Liver (tissue), 3 donors: ENCODE results near the gene DAAM1.

Experiments
- CTCF ChIP-seq: fragments of 150-350 bp; IDR thresholded peaks from 2 replicates; pipeline ENCODE4 v1.5.1; 2017; ENCODE audit warnings: improper control_type of control experiment, low read depth, low read length; ENCODE audit not compliant: missing input control
- FOXA1 ChIP-seq: IDR thresholded peaks from 2 replicates; pipeline ENCODE4 v1.6.1; 2016; ENCODE audit warnings: antibody characterized with exemption
- TAF1 ChIP-seq: conservative IDR thresholded peaks from 2 replicates; pipeline ENCODE4 v1.6.1; 2016; ENCODE audit warnings: antibody characterized with exemption, mild to moderate bottlenecking
- YY1 ChIP-seq: IDR thresholded peaks from 2 replicates; pipeline ENCODE4 v1.6.1; 2016; ENCODE audit warnings: antibody characterized with exemption, mild to moderate bottlenecking
- TF ChIP-seq, protein P1 (sequence below): IDR thresholded peaks from 2 replicates; pipeline ENCODE4 v1.6.1; 2016; ENCODE audit warnings: antibody characterized with exemption
- TF ChIP-seq, protein P2 (sequence below): IDR thresholded peaks from 2 replicates; pipeline ENCODE4 v1.6.1; 2016; ENCODE audit warnings: antibody characterized with exemption, mild to moderate bottlenecking
- donor health status: healthy.
- donor health status: healthy.

GRCh38 chr14:59154373-59154772 lies 34.1 kb upstream of the DAAM1 start:
- TF ChIP-seq CTCF (no peak), TAF1 (no peak), FOXA1 (no peak), YY1 (no peak)
- TF ChIP-seq, protein P1, sequence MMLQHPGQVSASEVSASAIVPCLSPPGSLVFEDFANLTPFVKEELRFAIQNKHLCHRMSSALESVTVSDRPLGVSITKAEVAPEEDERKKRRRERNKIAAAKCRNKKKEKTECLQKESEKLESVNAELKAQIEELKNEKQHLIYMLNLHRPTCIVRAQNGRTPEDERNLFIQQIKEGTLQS: no peak
- TF ChIP-seq, protein P2, sequence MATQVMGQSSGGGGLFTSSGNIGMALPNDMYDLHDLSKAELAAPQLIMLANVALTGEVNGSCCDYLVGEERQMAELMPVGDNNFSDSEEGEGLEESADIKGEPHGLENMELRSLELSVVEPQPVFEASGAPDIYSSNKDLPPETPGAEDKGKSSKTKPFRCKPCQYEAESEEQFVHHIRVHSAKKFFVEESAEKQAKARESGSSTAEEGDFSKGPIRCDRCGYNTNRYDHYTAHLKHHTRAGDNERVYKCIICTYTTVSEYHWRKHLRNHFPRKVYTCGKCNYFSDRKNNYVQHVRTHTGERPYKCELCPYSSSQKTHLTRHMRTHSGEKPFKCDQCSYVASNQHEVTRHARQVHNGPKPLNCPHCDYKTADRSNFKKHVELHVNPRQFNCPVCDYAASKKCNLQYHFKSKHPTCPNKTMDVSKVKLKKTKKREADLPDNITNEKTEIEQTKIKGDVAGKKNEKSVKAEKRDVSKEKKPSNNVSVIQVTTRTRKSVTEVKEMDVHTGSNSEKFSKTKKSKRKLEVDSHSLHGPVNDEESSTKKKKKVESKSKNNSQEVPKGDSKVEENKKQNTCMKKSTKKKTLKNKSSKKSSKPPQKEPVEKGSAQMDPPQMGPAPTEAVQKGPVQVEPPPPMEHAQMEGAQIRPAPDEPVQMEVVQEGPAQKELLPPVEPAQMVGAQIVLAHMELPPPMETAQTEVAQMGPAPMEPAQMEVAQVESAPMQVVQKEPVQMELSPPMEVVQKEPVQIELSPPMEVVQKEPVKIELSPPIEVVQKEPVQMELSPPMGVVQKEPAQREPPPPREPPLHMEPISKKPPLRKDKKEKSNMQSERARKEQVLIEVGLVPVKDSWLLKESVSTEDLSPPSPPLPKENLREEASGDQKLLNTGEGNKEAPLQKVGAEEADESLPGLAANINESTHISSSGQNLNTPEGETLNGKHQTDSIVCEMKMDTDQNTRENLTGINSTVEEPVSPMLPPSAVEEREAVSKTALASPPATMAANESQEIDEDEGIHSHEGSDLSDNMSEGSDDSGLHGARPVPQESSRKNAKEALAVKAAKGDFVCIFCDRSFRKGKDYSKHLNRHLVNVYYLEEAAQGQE: no peak
